Mammary epithelial cell (primary cell): Measurements from ENCODE around the gene POLR2J.

ENCODE experiments used
- CTCF ChIP-seq, 2 donors: IDR thresholded peaks in 1 of 2; conservative IDR thresholded peaks in 1 of 2; 2 replicates each; pipeline ENCODE4 v1.5.1; 2011 to 2012; ENCODE audit warnings: inconsistent platforms in 2 of 2, low read length in 2 of 2, mild to moderate bottlenecking in 2 of 2, control low read depth in 1 of 2, low read depth in 1 of 2; ENCODE audit not compliant: insufficient read depth in 1 of 2; ENCODE audit errors: extremely low read depth in 1 of 2
- EZH2 ChIP-seq: IDR thresholded peaks from 2 replicates; pipeline ENCODE4 v1.6.1; 2012; ENCODE audit warnings: low read length, inconsistent platforms, borderline replicate concordance

- no peak for TF ChIP-seq CTCF (conservative IDR thresholded peaks at IDR 0.05 in 1 of 2, IDR thresholded peaks at IDR 0.05 in 1 of 2; ENCODE audit: extremely low read depth in 1 of 2, insufficient read depth in 1 of 2, low read depth in 1 of 2, low read length in 2 of 2)
- TF ChIP-seq EZH2: no peak
Observed at GRCh38 chr7:102427019-102427405, 51.7 kb downstream of the POLR2J start.
